GM20000 (cell line): ENCODE results near the gene CHRM4.

Experiments
- DNase-seq: peaks from one replicate; pipeline ENCODE4 v3.0.0; 2012; ENCODE audit warnings: low spot score
- TF ChIP-seq, protein P1 (sequence below): IDR thresholded peaks from 2 replicates; pipeline ENCODE4 v1.5.1; 2012; ENCODE audit warnings: mild to moderate bottlenecking, control low read depth; ENCODE audit errors: extremely low read depth, missing control alignments

Gene CHRM4

DNA sequence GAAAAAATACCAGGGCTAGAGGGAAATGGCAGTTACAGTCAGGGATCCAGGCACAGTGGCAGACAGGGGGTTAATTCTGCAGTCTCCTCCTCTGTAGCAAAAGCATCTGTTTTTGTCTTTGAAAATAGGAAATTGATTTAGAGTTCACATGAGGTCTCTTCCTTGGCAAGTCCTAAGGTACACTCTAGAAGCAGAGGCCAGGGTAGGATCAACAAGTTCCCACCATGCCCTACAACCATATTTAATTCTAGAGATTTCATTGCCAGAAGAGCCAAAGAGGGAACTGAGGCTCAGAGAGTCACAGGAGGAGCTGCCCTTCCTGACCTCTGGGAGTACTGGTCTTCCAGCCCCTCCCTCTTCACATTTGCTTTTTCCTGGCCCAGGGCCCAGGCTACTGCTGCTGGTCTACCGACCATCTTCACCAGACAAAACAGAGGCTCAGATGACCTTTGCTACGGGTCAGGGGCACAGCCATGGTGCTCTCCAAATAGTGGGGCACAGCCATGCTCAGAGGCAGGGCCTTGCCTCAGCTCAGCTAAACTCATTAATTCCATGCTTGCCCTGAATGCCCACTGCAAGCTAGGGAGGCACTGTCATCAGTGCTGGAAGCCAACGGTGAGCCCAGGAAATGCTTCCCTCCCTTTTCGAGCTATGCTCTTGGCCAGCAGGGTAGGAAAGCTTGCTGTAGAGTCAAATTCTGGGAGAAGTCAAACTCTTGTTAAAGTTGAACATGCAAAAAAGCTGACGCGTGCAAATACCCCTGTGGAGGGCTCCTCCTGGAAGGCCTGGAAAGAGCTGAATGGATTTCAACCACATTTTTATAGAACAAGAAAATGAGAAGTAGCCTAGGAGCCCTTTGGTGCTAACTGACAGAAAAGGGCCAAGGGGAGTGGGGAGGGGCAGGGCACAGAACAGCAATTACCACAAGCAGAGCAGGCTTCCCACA is 11.7 kb upstream of the CHRM4 start:
- TF ChIP-seq, protein P1, sequence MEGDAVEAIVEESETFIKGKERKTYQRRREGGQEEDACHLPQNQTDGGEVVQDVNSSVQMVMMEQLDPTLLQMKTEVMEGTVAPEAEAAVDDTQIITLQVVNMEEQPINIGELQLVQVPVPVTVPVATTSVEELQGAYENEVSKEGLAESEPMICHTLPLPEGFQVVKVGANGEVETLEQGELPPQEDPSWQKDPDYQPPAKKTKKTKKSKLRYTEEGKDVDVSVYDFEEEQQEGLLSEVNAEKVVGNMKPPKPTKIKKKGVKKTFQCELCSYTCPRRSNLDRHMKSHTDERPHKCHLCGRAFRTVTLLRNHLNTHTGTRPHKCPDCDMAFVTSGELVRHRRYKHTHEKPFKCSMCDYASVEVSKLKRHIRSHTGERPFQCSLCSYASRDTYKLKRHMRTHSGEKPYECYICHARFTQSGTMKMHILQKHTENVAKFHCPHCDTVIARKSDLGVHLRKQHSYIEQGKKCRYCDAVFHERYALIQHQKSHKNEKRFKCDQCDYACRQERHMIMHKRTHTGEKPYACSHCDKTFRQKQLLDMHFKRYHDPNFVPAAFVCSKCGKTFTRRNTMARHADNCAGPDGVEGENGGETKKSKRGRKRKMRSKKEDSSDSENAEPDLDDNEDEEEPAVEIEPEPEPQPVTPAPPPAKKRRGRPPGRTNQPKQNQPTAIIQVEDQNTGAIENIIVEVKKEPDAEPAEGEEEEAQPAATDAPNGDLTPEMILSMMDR: no peak
- no peak for DNase-seq

- TF ChIP-seq, protein P1: no peak
- no peak for DNase-seq
These were observed 6.0 kb upstream of the CHRM4 start for GRCh38 chr11:46397526-46397925.

DNA sequence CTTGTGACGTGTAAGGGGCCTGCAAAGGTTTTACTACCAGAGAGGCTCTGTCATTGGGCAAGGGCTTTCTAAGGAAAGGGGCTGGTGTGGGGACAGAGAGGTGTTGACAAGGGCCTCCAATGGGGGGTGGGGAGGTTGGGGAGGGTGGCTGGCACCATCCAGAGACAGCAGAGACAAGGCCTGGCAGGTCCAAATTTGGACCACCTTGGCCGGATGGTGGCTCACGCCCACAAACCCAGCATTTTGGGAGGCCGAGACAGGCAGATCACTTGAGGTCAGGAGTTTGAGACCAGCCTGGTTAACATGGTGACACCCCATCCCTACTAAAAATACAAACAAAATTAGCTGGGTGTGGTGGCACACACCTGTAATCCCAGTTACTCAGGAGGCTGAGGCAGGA is 2.2 kb upstream of the CHRM4 start:
- no peak for DNase-seq
- TF ChIP-seq, protein P1: no peak

DNA sequence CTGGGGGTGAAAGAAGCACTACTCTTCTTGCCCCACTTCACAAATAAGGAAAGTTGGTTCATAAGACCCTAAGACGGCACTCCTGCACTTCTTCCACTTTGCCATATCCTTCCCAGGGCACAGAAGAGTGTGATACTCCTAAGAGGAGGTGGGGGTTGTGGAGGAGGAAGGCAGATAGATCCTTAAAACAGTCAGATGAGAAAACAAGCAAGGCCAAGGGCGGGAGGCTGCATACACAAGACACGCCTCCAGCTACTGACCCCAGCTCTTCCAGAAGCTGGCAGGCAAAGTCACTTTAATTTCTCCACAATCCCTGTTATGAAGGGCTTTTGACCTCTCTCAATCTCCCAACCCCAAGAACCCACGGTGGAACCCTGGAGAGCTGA is 1.6 kb upstream of the CHRM4 start:
- DNase-seq: no peak
- TF ChIP-seq, protein P1: no peak

GRCh38 chr11:46392421-46393230 is 1.1 kb upstream of the CHRM4 start:
- TF ChIP-seq, protein P1: no peak
- DNase-seq: peak; percentile 97

- DNase-seq: peak; percentile 52
- TF ChIP-seq, protein P1: no peak
These were observed 394 bp downstream of the CHRM4 start for GRCh38 chr11:46391186-46391577.
